HFFc6 (cell line): ENCODE measurements around the gene BTK. TPM values are rescaled to one million over a fixed set of nuclear protein-coding genes. Genes with fewer than 3 reads are reported as not detected.

Source experiments
- DNase-seq: peaks from one replicate; pipeline ENCODE4 v3.0.0-alpha.2; 2018
- H3K27ac Mint-ChIP-seq: 2 replicates; pipeline ENCODE4 v1.8.0; 2020; ENCODE audit warnings: mild to moderate bottlenecking, mixed read lengths
- H3K27me3 Mint-ChIP-seq: 2 replicates; pipeline ENCODE4 v1.8.0; 2021; ENCODE audit warnings: mild to moderate bottlenecking, moderate library complexity, mixed read lengths; ENCODE audit not compliant: insufficient read depth
- H3K36me3 Mint-ChIP-seq: 2 replicates; pipeline ENCODE4 v1.8.0; 2021; ENCODE audit warnings: low read depth, mixed read lengths
- H3K4me1 Mint-ChIP-seq: 2 replicates; pipeline ENCODE4 v1.8.0; 2020; ENCODE audit warnings: low read depth, mixed read lengths
- H3K4me3 Mint-ChIP-seq: 2 replicates; pipeline ENCODE4 v1.8.0; 2020; ENCODE audit warnings: mild to moderate bottlenecking, moderate library complexity, mixed read lengths
- H3K9me3 Mint-ChIP-seq: 2 replicates; pipeline ENCODE4 v1.8.0; 2020; ENCODE audit warnings: mild to moderate bottlenecking, mixed read lengths
- CTCF ChIP-seq: fragments of 200-600 bp; sonication (generic); IDR thresholded peaks from 2 replicates; pipeline ENCODE4 v1.5.0; 2021; ENCODE audit warnings: antibody characterized with exemption, mild to moderate bottlenecking
- total RNA-seq, 6 experiments: library from RNA; stranded (reverse); fragmentation: NEBNext Ultra II Directional; extraction: Animal tissue kit (Norgen Biotek cat#: 25700); gene quantifications; 2 replicates in 1 of 6; 3 replicates in 5 of 6; pipeline ENCODE4 v1.2.3, GENCODE V29; 2021

Gene BTK
- total RNA-seq, 6 experiments from 2014 or later: not detected

DNA sequence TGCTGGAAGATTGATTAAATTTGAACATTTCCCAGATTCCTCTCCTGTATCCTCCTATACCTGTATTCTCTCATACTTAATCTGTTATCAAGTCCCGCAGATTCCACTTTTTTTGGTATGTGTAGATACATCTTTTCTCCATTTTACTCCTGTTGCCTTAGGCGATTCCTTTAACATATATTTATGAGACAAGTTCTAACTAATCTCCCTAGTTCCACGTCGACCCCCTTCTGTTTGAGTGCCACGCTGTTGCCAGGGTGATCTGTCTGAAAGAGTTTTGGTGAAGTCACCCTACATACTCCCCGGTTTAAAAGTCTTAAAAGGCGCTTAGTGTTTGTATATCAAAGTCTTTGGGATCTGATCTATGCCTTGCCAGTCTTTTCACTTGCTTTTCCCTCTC is 24.5 kb upstream of the BTK start:
- Mint-ChIP-seq H3K27ac (peak overlapping the region; percentile 74), H3K9me3 (no peaks in the 10 kb centered on the region), H3K4me1 (peaks cover 42% of the 10 kb centered on the region), H3K4me3 (peak overlapping the region; percentile 81), H3K36me3 (peaks cover 5% of the 10 kb centered on the region; the same call in 1 of the 2 replicates), H3K27me3 (no peaks in the 10 kb centered on the region; the same call in 1 of the 2 replicates)
- no peak for TF ChIP-seq CTCF
- DNase-seq: no peak

DNA sequence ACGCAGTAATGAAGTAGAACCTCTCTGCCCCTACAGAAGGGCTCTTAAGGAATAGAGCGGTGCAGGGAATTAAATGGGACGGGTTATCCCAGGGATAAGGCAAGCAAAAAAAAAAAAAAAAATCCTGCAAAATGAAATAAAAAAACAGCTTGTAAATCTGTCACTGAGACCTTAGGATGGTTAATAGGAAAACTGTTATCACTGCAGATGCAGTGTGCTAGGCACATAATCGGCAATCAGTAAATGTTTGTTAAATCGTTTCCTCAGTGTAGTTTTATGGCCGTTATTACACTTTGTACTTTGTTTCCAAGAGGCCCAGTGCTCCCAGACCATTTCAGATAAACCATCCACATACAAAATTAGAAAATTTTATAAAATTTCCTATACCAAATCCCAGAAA is 23.1 kb upstream of the BTK start:
- Mint-ChIP-seq H3K36me3 (peaks cover 5% of the 10 kb centered on the region; the same call in 1 of the 2 replicates), H3K9me3 (no peaks in the 10 kb centered on the region), H3K4me3 (peak overlapping the region; percentile 95), H3K4me1 (peaks cover 39% of the 10 kb centered on the region), H3K27ac (peak overlapping the region; percentile 97), H3K27me3 (no peaks in the 10 kb centered on the region; the same call in 1 of the 2 replicates)
- TF ChIP-seq CTCF: no peak
- no peak for DNase-seq

DNA sequence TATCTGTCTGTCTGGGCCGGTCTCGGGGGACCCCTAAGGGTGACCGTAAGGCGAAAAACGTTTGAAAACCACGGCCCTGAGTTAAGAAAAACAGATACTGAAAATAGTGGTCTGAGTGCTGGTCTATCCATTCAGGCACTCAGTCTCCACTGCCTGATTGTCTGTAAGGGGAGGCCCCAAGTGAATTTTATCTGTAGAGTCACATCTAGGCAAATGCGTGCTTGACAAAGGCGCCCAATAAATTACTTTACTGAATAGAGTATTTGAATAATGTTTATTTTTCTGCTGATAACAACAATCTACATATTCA is 22.5 kb upstream of the BTK start:
- no peaks in the 10 kb centered on the region for H3K9me3 Mint-ChIP-seq
- peak overlapping the region; percentile 95 for H3K4me3 Mint-ChIP-seq
- H3K4me1 Mint-ChIP-seq: peaks cover 36% of the 10 kb centered on the region
- no peak for DNase-seq
- peaks cover 5% of the 10 kb centered on the region; the same call in 1 of the 2 replicates for H3K36me3 Mint-ChIP-seq
- TF ChIP-seq CTCF: no peak
- H3K27ac Mint-ChIP-seq: peak overlapping the region; percentile 97
- no peaks in the 10 kb centered on the region; the same call in 1 of the 2 replicates for H3K27me3 Mint-ChIP-seq

GRCh38 chrX:101407748-101408531 is 21.9 kb upstream of the BTK start, which contains the start of the genes GLA and HNRNPH2:
Gene GLA (minus strand): TSS chrX:101407925. CDS start chrX:101407903, 22 bp downstream.
Gene HNRNPH2 (plus strand): TSS chrX:101408222. CDS start chrX:101411989, 3,767 bp downstream.
- Mint-ChIP-seq H3K4me1 (peaks cover 30% of the 10 kb centered on the region), H3K36me3 (peaks cover 5% of the 10 kb centered on the region; the same call in 1 of the 2 replicates), H3K27me3 (no peaks in the 10 kb centered on the region; the same call in 1 of the 2 replicates), H3K9me3 (no peaks in the 10 kb centered on the region), H3K4me3 (peak within 1 kb of the TSS; percentile 97), H3K27ac (peak within 1 kb of the TSS; percentile 97)
- no peak for TF ChIP-seq CTCF
- peak; percentile 98 for DNase-seq

GRCh38 chrX:101407167-101407747 is 21.3 kb upstream of the BTK start:
- no peaks in the 10 kb centered on the region; the same call in 1 of the 2 replicates for H3K27me3 Mint-ChIP-seq
- no peak; the same call in 1 of the 2 replicates for TF ChIP-seq CTCF
- peaks cover 24% of the 10 kb centered on the region for H3K4me1 Mint-ChIP-seq
- peak overlapping the region; percentile 97 for H3K27ac Mint-ChIP-seq
- H3K4me3 Mint-ChIP-seq: peak overlapping the region; percentile 97
- DNase-seq: no peak
- no peaks in the 10 kb centered on the region for H3K9me3 Mint-ChIP-seq
- peaks cover 5% of the 10 kb centered on the region; the same call in 1 of the 2 replicates for H3K36me3 Mint-ChIP-seq
